Kidney capillary endothelial cell (primary cell): Measurements from ENCODE around the gene FBN1.

ENCODE experiments used
- DNase-seq: peaks from one replicate; pipeline ENCODE4 v3.0.0-alpha.2; 2018; ENCODE audit warnings: low spot score

The FBN1 gene

DNA sequence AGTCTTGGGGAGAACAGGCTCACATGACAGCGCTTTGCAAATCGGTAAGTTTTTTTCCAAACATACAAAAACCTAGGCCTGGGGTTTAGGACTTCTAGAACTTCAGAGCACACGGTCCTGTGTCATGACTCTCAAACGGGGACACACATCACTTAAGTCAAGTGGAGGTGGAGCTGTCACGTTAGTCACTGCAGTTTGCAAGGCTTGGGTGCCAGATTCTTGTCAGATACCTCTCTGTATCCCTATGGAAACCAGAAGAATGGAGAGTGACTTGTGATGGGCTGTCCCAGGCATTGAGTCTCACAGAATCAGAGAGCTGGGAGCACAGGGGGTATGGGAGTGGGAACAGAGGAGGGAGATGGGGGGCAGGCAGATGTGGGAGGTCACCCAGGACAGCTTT is 249.5 kb downstream of the FBN1 start:
- no peak for DNase-seq

DNA sequence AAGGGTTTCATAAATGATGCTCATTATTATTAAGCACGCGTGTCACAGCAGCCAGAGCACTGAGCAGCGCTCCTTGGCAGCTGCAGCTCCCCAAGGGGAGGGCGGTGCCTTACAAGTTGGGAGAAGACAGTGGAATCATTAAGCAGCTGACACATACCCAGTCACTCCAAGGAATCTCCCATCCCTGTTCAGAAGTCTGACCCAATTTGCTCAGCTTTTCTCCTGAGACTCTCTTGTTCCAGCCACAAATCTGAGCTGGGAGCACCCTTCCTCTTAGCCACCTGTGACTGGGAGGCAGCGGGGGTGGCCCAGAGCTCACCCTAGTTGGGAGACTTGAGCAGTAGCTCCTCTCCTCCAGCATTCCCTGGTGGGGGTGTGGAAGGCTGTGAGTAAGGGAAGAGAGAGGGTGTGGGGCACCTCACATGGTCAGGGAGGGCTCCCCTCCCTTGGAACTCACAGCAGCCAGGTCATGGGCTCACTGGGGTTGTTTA is 249.9 kb downstream of the FBN1 start:
- no peak for DNase-seq

DNA sequence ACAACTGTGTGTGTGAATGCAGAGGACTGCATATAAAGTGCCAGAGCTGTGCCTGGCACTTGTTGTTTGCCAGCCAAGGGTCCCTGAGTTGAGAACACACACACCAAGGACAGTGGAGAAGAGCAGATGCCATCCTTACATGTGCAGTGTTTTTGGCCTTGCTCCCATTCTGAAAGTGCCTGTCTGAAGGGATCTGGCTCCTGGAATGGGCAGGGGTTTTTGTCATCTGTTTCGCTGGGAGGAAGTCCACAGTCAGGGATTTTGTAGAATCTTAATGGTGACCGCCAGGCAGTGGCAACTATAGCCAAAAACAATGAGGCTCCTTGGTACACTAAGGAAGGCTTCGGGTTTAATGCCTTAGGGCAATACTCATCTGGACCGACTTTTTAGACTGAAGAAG is 250.5 kb downstream of the FBN1 start:
- no peak for DNase-seq

DNA sequence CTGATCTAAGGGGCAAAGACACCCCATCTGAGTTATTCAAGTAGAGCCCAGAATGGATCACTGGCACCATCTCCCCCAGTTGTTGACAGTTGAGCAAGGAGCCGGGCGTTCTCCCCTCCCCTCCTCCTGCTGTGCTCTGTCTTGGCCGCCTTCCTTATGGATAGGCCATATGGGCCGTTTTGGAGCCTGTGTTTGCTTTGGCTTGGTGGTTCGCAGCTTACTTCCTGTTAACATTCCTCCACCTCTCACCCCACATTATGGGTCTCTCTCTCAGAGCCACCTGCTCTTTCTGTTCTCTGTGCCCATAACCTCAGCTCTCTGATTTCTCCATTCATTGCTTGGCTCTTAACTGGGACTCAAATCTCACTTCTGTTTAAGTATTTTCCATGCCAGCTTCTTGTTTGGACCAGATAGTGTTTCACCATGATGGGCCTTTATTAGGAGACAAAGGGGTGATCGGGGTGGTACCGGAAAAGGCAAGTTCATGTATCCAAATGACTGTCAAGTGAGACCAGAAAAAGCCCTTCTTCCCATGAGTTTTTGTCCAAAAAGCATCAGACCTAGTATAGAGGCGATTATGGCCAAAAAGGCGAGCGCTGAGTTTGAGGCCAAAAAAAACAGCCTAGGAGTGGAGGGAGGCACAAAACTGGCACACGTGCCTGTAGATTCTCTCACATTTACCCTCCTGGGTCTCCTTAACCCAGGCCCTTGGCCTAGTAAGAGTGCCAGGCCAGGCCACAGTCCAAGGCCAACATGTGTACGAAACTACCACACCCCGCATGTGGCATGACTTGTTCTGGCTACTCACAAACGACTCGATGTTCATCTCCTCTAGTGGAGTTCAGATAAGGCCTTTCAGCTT is 251.6 kb downstream of the FBN1 start:
- DNase-seq: no peak

DNA sequence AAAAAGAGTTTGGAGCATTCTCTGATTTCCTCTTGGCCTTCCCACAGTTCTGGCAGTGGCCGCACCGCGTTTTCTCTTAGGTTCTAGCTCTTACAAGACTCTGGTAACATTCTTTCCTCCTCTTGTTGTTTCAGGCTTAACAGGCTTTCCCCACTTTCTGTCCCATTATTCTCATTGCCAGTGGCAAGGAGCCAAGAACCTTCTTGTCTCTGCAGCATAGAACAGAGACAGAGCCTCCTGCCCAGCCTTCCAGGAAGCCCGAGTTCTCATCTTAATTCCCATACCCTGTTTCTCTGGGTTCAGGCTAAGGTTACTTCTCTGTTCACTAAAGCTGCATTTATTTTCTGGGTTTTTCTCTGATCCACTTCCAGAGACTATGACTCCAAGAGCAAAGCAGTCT is 253.2 kb downstream of the FBN1 start:
- no peak for DNase-seq

DNA sequence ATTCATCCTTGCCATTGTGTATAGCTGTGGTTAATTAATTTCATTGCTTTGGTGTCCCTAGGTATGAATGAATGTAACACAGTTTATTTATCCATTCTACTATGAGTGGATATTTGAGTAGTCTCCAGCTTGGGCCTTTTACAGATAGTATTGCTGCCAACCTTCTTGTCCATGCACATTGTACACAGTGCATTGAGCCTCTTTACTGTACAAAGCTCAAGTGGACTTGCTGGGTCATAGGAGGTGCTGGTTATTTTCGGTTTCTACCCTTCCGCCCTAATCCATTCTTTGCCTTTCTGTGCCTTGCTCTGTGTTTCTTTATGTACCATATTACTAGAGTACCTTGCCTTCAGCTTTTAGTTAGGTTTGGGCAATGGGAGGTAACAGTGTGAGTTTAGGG is 253.6 kb downstream of the FBN1 start:
- DNase-seq: no peak

DNA sequence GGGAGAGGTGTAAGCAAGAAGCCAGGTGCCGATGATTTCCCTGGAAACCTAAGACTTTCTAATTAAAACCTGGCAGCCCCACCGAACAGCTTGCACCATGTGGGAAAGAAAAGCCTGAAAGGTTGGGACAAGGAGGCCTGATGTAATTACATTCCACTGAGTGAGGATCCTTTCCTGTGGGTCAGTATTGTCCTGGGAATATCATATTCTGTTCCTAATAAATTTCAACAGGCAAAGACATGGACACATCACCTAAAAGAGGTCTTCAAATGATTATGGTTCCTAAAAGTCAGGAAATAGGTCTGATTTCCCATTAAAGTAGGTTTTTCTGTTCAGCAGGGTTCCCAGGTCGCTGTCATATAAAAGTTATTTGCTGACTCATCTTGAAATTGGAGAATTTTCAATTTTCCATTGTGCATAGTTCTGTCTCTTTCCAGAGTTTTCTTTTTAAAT is 255.8 kb downstream of the FBN1 start:
- DNase-seq: no peak

DNA sequence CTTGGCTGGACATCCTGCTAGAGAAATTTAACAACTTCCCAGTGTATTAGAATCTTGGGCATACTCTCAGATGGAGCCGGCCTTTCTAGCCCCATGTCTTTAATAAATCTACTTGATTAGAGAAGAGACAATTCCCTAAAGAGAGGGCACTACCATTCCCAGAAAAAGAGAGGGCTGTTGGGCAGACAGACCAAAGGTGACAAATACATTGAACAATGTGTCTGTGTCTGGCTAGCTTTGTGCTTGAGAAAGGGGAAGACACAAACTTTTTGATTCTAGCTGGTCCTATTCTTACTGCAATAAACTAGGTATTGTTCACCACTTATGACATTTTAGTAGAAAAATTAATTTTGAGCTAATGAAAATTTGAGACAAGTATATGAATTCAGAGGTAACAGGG is 256.6 kb downstream of the FBN1 start:
- DNase-seq: no peak

DNA sequence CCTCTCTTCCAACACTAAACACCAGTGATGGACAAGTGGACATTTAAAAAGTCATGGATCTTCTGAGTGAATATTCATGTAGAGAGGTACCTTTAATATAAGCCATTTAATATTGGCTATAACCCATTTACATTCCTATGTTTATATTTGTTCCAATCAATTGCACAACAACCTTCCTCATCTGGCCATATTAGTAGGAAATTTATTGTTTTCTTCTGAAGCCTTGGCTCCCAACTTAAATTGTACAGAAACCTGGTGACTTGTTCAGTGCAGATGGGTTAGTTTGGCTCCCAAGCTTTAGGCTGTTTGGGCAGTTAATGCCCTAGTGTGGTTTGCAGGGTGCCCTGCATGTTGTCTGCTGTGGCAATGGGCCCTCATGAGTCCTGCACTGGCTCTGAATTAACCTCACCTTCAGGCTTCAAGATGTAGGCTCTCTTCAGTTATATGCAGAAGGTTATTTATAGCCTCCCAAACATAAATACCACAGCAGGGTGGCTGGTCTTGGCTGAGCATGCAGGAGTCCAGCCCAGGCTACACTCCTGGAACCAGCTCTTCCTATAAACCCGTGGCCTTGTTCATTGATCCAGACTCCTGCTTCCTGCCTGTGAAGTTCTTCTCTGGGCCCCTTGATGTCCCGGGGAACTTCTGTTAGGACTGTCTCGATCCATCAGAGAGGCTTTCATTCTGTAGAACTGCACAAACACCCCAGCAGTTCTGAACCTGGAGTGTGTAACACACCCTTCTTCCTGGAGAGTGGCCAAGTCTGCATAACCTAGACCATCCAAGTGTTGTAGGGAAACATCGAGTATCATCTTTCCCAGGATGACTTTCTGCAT is 257.3 kb downstream of the FBN1 start:
- DNase-seq: no peak

DNA sequence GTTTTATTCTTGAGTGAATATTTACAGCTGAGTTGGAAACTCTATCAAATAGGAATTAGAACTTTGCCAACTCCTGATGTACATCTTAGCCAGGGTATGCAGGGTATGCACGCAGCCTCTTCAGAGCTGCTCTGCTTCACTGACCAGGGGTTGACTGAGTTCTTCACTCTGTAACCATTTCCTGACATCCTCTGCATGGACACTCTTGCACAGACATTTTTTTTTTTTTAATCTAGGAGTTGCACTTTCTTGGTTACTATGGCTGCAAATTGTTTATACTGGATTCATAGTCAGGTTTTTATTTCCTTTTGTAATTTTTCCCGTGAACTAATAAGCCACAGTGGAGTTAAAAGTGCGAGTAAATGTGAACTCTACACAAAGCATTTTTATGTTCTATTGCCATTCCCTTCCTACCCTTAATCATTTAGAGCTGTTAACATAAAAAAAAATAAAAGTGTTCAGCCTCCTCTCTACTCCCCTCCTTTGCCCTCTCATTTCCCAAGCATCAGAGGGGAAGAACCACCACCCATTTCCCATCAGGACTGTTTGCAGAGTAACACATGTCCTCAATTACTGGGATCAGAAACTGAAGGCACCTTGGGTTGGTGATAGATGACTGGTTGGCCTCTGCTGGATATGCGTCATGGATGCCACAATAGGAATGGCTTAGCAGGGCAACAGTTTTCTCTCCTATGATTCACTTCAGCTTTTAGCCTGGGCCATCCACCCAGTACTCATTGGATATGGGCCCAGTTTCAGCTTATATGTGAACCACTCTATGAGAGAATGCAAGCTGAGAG is 260.3 kb downstream of the FBN1 start:
- peak; percentile 20 for DNase-seq

DNA sequence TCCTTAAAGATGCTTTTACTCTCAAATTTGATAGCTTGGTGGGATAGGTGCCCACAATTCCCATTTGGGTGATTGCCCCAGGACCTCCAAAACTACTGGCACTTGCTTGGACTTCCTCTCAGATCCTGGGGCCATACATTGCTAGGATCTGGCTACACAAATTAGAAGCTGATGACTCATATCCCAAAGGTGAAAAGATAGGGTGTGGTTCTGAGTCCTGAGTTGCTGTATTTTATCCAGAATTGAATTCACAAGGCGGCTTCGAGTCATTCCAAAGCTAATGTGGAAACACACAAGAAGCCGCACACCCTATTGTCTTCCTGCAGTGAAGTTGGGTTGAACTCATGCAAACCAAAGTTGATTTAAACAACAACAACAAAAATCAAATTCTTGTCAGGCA is 260.9 kb downstream of the FBN1 start:
- no peak for DNase-seq

DNA sequence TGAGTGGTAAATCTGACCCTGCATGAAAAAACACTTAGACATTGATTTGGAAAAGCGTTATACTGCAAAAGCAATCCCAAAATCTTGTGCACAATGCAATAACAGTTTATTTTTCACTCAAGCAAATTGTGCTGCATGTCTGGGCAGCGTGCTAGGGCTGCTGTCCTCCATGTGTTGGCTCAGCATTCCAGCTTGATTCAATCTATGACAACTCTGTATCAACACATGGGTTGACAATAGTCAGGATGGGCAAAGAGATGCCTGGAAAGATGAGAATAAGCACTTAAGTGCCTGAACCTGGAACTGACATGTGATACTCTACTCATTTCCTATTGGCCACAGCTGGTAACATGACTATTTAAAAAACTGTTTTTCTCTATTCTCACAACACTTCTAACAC is 262.5 kb downstream of the FBN1 start:
- DNase-seq: no peak

DNA sequence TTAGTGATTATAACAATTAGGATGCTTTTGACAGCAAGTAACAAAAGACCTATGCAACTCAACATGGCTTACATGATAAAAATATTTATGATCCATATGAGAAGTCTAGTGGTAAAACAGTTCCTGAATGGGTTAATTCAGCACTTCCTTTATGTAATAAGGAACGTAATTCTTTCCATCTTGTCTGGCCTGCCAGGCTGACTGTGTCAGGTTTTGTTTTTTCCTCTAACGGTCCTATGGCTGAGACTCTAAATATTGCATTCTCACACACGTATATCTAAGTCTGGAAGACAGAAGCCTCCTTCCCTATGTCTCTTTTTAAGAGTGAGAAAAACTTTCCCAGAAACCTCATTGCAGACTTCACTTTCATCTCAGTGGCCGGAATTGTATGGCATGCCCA is 263.6 kb downstream of the FBN1 start:
- DNase-seq: no peak

DNA sequence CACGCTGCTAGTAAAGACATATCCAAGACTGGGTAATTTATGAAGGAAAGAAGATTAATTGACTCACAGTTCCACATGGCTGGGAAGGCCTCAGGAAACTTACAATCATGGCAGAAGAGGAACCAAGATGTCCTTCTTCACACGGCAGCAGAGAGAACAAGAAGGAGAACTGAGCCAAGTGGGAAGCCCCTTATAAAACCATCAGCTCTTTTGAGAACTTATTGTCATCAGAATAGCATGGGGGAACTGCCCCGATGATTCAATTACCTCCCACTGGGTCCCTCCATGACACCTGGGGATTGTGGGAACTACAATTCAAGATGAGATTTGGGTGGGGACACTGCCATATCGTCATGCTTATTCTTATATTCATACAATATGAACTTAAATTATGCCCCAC is 265.3 kb downstream of the FBN1 start:
- DNase-seq: no peak

DNA sequence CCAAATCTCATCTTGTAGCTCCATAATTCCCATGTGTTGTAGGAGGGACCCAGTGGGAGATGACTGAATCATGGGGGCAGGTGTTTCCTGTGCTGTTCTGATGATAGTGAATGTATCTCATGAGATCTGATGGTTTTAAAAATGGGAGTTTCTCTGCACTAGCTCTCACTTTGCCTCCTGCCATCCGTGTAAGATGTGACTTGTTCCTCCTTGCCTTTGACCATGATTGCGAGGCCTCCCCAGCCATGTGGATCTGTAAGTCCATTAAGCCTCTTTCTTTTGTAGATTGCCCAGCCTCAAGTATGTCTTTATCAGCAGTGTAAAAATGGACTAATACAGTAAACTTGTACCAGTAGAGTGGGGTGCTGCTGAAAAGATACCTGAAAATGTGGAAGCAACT is 269.7 kb downstream of the FBN1 start:
- DNase-seq: no peak

DNA sequence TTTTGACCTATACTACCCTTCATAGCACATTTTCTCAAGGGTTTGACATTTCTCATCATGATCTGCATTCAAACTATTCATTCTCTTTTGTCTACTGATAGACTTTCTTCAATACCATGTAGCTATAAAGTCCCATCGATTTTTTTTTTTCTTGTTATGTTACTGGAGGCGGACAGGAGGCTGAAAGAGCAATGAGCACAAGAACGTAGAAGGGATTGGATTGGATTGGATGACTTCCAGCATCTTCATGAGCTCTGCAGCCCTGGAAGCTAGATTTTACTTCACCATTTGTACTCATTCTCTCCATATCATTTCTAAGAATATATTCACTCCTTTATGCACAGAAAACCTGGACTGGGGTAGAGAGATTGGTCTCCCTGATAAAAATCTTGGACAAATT is 271.0 kb downstream of the FBN1 start:
- DNase-seq: no peak

DNA sequence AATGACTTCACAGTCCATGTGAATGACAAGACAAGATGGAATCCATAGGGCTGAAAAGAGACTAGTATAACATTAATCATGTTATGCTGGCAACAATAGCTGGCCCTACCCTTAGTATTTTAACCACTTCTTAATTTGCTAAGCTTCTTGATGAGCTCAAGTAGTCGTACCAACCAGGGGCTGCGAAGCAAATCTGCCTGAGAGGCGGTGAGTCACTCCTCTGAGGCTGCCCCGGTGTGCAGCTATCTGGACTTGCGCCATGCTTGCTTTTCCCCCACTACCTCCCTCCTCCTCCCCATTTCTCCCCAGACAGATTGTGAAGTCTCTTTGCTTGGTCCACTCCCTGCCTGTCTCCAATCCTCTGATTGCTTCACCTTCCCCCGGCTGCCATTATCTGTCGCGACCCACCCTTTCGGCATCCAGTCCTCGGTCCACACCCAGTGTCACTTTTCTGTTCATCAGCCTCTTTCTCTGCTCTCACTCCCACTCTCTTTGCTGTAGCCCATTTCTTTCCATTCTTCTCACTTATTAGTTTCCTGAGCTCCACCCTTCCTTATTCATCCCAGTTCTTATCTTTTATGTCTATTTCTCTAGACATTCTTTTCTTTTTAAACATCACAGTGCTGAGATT is 271.6 kb downstream of the FBN1 start:
- no peak for DNase-seq

DNA sequence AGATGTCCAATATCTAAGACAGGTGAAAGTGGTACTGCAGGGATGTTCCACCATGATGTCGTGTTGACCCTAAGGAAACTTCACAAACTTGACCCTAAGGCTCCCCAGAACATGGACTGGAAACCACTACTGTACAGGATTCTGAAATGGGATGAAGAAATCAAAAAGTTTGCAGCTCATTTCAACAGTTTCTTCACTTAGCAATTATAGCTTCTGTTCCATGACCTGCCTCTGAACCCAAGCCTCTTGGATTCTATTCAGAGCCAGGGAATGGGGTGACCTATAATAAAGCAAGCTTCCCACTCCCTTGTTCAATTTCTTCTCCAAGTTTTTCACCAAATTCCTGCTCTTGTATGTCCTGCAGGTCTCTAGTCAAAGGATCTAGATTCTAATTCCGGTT is 273.5 kb downstream of the FBN1 start:
- no peak for DNase-seq

DNA sequence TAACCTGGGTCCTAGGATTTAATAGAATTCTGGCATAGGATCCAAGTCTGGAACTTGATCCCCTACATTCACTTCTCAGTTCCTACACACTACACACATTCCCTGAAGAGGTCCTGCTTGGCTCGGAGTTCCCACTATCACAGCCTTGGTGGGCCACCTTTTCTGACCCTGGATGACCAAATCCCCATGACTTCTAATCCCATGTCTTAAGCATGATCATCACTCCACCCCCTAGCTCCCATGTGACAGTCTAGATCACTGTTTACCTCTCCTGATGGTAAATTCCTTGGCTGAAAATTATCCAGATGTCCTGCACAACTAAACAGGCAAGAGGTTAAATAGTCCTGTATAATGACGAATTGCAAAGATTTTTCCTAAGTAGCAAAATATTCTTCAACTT is 274.0 kb downstream of the FBN1 start:
- DNase-seq: no peak

DNA sequence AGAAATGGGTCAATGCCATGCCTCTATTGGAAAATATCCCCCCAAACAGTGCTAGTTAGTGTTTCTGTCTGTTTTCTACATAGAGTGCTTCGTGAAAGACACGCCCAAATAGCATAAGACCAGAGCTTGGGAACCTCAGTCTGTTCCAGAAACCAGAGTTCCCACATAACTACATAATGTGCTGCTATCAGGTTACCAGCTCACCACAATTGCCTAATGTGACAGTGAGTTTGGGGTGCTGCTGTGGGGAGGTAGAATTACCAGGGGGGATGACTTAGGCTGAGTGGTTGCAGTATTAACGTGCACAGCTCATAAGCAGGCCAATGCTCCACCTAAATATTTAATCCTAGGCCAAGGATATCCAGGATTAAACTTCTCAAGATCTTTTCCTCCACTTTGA is 275.0 kb downstream of the FBN1 start:
- DNase-seq: no peak

DNA sequence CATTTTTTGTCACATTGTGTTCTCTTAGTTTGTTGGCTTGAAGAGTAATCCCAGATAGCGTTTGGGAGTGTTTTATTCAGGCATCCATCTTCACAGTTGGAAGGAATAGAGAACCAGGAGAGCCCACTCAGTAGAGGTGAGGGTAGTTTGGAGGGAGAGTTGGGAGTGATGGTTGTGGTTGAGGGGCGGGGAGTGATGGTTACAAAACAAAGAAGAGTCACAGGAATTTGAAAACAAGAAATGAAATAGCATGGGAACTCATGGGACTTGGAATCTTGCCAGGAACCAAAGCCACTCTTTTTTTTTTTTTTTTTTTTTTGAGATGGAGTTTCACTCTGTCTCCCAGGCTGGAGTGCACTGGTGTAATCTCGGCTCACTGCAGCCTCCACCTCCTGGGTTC is 278.0 kb downstream of the FBN1 start:
- DNase-seq: no peak
